ENCODE measurements around the gene SBF2.

DNA sequence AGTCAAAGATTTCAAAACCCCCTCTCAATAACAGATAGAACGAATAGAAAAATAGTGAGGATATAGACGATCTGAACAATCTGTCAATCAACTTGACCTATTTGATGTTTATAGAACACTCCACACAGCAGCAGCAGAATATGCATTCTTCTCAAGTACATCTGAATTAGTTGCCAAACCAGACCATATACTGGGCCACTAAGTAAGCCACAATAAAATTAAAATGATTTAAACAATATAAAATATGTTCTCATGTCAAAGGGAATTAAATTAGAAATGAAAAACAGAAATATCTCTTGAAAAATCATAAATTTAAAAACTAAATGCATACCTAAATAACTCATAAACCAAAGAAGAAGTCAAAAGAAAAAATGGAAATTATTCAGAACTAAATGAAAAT, 229.2 kb downstream of the SBF2 start:
- TF ChIP-seq, protein P1, sequence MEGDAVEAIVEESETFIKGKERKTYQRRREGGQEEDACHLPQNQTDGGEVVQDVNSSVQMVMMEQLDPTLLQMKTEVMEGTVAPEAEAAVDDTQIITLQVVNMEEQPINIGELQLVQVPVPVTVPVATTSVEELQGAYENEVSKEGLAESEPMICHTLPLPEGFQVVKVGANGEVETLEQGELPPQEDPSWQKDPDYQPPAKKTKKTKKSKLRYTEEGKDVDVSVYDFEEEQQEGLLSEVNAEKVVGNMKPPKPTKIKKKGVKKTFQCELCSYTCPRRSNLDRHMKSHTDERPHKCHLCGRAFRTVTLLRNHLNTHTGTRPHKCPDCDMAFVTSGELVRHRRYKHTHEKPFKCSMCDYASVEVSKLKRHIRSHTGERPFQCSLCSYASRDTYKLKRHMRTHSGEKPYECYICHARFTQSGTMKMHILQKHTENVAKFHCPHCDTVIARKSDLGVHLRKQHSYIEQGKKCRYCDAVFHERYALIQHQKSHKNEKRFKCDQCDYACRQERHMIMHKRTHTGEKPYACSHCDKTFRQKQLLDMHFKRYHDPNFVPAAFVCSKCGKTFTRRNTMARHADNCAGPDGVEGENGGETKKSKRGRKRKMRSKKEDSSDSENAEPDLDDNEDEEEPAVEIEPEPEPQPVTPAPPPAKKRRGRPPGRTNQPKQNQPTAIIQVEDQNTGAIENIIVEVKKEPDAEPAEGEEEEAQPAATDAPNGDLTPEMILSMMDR (IDR thresholded peaks at IDR 0.05) = no peak
- TF ChIP-seq POLR2A (IDR thresholded peaks at IDR 0.05) = no peak
